Effector memory CD8-positive, alpha-beta T cell (primary cell): ENCODE data around the gene FBXO3.
"Not testable (repeated sequence)": the region's sequence is repeated elsewhere in the genome, so short reads cannot be mapped to it uniquely, and the experiment has no call there.

Experiments used
- ATAC-seq: fragments of 150-1000 bp; cut with Tn5 transposase; replicated peaks from 2 replicates; pipeline ENCODE4 v1.10.0; 2021; ENCODE audit warnings: mild to moderate bottlenecking, moderate library complexity
- DNase-seq, 3 experiments: peaks; one replicate each; pipeline ENCODE4 v3.0.0; 2021
- H3K27ac Mint-ChIP-seq, 2 donors: one replicate each; pipeline ENCODE4 v1.8.0; 2022; ENCODE audit warnings: mild to moderate bottlenecking in 2 of 2, mixed read lengths in 2 of 2, moderate library complexity in 2 of 2
- H3K27me3 Mint-ChIP-seq, 2 donors: one replicate each; pipeline ENCODE4 v1.8.0; 2022; ENCODE audit warnings: mixed read lengths in 2 of 2
- H3K36me3 Mint-ChIP-seq: one replicate; pipeline ENCODE4 v1.8.0; 2022; ENCODE audit warnings: mild to moderate bottlenecking, moderate library complexity, mixed read lengths; ENCODE audit not compliant: insufficient read depth
- H3K4me1 Mint-ChIP-seq, 2 donors: one replicate each; pipeline ENCODE4 v1.8.0; 2022; ENCODE audit warnings: low read depth in 2 of 2, mixed read lengths in 2 of 2
- H3K4me3 Mint-ChIP-seq, 2 donors: one replicate each; pipeline ENCODE4 v1.8.0; 2022; ENCODE audit warnings: mild to moderate bottlenecking in 2 of 2, mixed read lengths in 2 of 2, moderate library complexity in 2 of 2
- H3K9me3 Mint-ChIP-seq, 2 donors: one replicate each; pipeline ENCODE4 v1.8.0; 2022; ENCODE audit warnings: mixed read lengths in 2 of 2

FBXO3 gene

DNA sequence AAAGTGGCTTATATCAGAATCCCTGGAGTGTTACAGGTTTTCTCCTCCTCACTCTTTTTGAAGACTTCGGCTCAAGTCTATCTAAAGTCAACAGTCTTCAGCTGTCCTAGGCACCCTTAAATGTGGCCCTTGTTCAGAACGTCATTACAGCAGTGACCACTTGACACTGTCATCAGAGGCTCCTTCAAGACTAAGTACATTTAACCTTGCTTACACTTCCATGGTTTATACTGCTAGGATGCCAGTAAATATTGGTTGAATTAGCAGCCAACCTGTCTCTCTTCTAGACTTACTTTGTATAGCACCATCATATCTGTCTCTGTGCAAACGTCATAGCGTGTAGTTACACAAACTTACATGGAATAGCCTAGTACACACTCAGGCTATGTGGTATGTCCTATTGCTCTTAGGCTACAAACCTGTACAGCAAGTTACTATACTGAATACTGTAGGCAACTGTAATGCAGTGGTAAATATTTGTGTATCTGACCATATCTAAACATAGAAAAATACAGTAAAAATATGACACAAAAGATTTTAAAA, 60.4 kb downstream of the FBXO3 start:
- H3K4me3 Mint-ChIP-seq = no peak overlapping the region
- ATAC-seq (no peak), DNase-seq (no peak)
- no peaks in the 10 kb centered on the region for H3K9me3 Mint-ChIP-seq
- H3K4me1 Mint-ChIP-seq = peaks cover 0 to 1% of the 10 kb centered on the region in 2 donors
- no peaks in the 10 kb centered on the region for H3K36me3 Mint-ChIP-seq
- no peak overlapping the region for H3K27ac Mint-ChIP-seq
- no peaks in the 10 kb centered on the region for H3K27me3 Mint-ChIP-seq

DNA sequence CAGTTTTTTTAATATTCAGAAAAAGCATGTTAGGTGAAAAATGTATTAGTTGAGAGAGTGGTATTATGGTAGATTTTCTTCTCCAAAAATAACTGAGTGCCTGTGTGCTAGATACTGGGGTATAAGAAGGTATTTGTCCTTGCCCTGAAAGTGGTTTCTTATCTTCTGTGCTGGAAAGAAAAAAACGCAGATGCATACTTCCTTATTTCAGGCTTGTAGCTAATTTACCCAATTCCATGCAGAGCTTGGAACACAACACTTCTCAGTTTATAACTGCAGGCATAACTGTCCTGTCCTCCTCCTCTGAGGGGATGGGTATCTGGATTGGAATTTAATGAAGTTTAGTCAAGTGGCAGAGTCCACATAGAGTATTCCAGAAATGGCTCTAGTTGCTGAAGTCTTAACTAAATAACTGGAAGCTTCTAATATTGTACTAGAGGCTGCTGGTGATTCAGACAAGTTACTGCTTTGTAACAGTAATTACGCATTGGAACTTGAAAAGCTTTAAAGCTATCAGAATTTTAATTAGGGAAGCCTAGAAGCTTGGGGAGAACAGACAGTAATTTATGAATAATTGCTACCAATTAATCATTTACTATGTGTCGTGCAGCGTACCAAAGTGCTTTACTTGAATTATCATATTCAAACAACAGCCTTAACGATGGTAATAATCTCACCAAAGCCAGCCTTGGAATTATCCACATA, 61.0 kb downstream of the FBXO3 start:
- H3K4me1 Mint-ChIP-seq = peaks cover 0 to 1% of the 10 kb centered on the region in 2 donors
- no peak overlapping the region for H3K27ac Mint-ChIP-seq
- ATAC-seq (no peak), DNase-seq (no peak)
- no peaks in the 10 kb centered on the region for H3K9me3 Mint-ChIP-seq
- H3K4me3 Mint-ChIP-seq = no peak overlapping the region
- no peaks in the 10 kb centered on the region for H3K27me3 Mint-ChIP-seq
- H3K36me3 Mint-ChIP-seq = no peaks in the 10 kb centered on the region

DNA sequence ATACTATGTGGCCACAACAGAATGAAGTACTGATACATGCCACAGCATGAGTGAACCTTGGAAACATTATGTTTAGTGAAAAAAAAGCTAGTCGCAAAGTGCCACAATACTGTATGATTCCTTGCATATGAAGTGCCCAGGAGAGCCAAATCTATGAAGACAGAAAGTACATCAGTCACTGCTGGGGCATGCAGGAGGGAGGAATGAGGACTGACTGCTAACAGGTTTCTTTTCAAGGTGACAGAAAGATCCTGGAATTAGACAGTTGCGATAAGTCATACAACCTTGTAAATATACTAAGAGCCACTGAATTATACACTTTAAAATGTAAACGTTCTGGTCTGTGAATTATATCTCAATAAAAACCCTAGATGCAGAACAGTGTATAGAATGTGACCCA, 61.9 kb downstream of the FBXO3 start:
- no peak for ATAC-seq
- no peak overlapping the region for H3K27ac Mint-ChIP-seq
- no peak for DNase-seq
- peaks cover 0 to 1% of the 10 kb centered on the region in 2 donors for H3K4me1 Mint-ChIP-seq
- H3K27me3 Mint-ChIP-seq = no peaks in the 10 kb centered on the region
- H3K4me3 Mint-ChIP-seq = no peak overlapping the region
- no peaks in the 10 kb centered on the region for H3K36me3 Mint-ChIP-seq
- H3K9me3 Mint-ChIP-seq = no peaks in the 10 kb centered on the region

DNA sequence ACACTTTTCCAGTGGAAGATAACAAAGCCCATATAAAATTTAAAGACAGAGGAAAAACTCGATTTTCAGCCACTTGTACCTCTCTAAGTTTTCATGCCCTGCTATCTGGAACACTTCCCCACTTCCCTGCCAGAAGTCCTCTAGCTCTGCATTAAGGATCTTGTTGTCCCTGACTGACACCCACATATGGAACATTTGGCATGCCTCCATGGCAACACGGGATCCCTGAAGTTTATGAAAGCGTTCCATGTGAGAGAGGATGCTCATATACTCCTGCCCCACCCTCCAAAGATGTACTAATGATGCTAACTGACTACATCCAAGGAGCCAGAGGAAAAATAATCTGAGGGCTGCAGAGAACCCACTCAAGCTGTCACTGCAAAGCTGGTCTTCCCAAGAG, 64.9 kb downstream of the FBXO3 start:
- DNase-seq (no peak), ATAC-seq (no peak)
- H3K36me3 Mint-ChIP-seq = no peaks in the 10 kb centered on the region
- H3K9me3 Mint-ChIP-seq = no peaks in the 10 kb centered on the region
- peaks cover 0 to 2% of the 10 kb centered on the region in 2 donors for H3K4me1 Mint-ChIP-seq
- H3K27me3 Mint-ChIP-seq = no peaks in the 10 kb centered on the region
- H3K4me3 Mint-ChIP-seq = no peak overlapping the region
- H3K27ac Mint-ChIP-seq = no peak overlapping the region

DNA sequence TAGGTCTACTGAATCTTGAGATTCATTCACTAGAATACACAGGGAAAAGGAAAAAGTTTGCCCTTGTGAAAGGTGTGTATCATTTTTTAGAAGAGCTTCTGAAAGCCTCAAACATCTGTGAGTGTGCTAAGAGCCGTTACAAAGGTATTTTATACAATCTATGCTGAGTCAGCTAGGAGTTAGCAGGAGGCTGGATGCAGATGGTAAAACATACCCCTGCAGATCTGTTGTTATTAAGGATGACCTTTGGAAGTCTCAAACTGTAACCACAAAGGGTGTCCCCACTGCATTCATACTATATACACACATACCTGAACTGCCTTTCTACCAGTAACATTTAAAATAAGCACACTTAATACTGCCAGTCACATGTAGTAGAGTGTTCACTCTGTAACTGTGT, 65.3 kb downstream of the FBXO3 start:
- Mint-ChIP-seq H3K4me3 (no peak overlapping the region), H3K36me3 (no peaks in the 10 kb centered on the region), H3K27me3 (no peaks in the 10 kb centered on the region), H3K9me3 (no peaks in the 10 kb centered on the region), H3K4me1 (peaks cover 0 to 2% of the 10 kb centered on the region in 2 donors), H3K27ac (no peak overlapping the region)
- ATAC-seq (no peak), DNase-seq (no peak)

DNA sequence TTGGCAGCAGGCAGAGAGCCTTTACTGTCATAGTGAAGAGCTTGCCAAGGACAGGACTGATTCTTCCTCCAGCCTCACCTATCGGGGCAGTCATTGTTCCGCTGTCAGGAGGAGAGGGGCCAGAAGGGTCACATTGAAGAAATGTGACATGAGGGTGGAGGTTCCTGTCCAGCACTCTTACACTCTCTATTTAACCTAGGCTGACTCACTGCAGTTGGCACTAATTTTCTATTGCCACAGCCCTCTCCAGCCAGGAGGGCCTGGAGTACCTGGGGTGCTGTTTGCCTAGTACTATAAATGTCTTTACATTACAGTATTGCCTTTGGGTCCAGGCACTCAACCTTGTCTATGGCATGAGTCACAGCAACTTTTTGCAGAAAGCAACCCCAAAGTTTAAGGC, 66.5 kb downstream of the FBXO3 start:
- H3K27me3 Mint-ChIP-seq, H3K27ac Mint-ChIP-seq, H3K4me1 Mint-ChIP-seq, DNase-seq, ATAC-seq, H3K9me3 Mint-ChIP-seq, H3K36me3 Mint-ChIP-seq, H3K4me3 Mint-ChIP-seq: not testable (repeated sequence)

DNA sequence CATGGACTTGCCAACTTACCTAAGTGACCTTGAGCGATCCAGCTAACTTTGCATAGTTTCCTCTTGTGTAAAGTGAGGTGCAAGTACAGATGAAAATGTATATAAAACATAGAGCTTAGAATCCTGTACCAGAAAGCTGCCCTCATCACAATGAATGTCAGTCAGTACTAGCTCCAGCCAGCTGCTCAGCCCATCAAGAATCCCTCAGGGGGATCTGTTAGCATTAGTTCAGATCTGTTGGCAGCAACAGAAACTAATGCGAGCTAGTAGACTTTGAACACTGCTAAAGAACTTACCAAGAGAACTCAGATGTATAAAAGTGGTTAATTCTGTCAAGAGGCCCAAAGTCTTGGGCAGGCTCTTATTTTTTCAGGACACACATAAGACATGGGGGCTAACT, 67.4 kb downstream of the FBXO3 start:
- Mint-ChIP-seq H3K27ac (no peak overlapping the region), H3K27me3 (no peaks in the 10 kb centered on the region), H3K9me3 (no peaks in the 10 kb centered on the region), H3K4me3 (no peak overlapping the region), H3K4me1 (peaks cover 0 to 2% of the 10 kb centered on the region in 2 donors), H3K36me3 (no peaks in the 10 kb centered on the region)
- no peak for DNase-seq
- ATAC-seq = no peak

DNA sequence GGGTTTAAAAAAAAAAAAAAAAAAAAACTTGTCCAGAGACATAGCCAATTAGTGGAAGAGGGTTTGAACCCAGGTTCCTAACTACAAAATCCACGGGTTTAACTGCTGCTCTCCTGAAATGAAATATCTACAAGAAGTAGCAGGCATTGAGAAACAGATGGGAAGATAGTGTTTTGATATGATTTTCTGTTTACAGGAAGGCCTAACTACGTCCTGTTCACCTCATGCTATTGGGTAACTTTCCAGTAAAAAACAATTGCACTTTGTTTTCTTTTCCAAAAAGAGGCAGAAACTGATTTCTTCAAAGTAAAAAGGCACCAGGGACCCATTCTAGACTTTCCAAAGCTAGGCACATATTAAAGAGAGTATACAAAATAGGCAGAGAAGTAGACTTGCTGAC, 67.8 kb downstream of the FBXO3 start:
- no peak overlapping the region for H3K27ac Mint-ChIP-seq
- H3K4me3 Mint-ChIP-seq = no peak overlapping the region

DNA sequence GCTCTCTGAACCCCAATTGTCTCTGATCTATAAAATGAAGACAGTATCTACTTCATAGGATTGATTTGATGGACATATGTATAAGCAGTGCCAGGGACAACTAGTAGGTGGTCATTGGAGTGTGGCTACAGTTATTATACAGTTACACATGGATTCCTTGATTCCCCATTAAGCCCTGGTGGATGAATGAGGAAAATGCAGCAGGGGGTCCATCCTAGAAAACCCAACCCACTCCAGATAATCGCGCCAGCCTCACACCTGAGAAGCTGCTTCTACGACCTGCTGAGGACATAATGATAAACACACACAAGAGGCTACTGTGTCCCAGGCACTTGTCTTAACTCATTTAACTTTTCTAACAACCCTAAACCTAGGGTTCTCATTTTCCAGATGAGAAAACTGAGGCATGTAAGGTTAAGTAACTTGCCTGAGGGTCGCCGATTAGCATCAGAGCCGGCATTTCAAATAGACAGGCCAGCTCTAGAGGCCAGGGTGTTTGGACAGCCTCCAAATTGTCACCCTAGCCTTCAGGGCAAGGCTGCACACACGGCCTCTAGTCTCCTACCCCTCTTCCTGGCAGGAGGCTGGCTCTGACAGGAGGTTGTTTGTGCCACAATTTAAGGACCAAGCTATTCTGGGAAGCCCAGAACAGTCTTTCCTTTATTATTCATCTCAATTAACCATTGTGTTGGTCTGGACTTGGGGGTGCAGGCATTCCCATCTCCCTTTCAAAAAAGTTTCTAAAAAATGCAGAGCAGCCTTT, 69.9 kb downstream of the FBXO3 start:
- H3K4me1 Mint-ChIP-seq = peaks cover 13% of the 10 kb centered on the region in 2 donors
- H3K36me3 Mint-ChIP-seq = peaks cover 10% of the 10 kb centered on the region
- no peaks in the 10 kb centered on the region for H3K9me3 Mint-ChIP-seq
- ATAC-seq (no peak), DNase-seq (no peak)
- H3K27me3 Mint-ChIP-seq = peaks cover 0 to 6% of the 10 kb centered on the region in 2 donors
- H3K4me3 Mint-ChIP-seq = no peak overlapping the region
- H3K27ac Mint-ChIP-seq = no peak overlapping the region

More for the DNA sequence above, 67.8 kb downstream of the FBXO3 start:
- no peak for DNase-seq
- Mint-ChIP-seq H3K27me3 (no peaks in the 10 kb centered on the region), H3K9me3 (no peaks in the 10 kb centered on the region), H3K4me1 (peaks cover 0 to 2% of the 10 kb centered on the region in 2 donors), H3K36me3 (no peaks in the 10 kb centered on the region)
- ATAC-seq = no peak

DNA sequence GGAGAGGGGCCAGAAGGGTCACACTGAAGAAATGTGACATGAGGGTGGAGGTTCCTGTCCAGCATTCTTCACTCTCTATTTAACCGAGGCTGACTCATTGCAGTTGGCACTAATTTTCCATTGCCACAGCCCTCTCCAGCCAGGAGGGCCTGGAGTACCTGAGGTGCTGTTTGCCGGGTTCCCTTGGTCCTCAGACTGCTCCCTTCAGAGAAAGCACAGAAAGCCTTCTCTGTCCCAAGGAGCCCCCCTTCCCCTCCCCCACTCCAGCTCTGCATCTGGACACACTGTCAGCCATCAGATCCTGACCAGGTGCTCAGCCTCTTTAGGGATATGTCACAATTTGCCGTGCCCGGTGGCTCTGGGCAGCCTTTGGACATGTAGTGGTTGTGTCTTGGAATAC, 70.5 kb downstream of the FBXO3 start:
- Mint-ChIP-seq H3K27ac (no peak overlapping the region), H3K9me3 (no peaks in the 10 kb centered on the region), H3K27me3 (peaks cover 0 to 6% of the 10 kb centered on the region in 2 donors), H3K4me3 (no peak overlapping the region), H3K36me3 (peaks cover 13% of the 10 kb centered on the region), H3K4me1 (peaks cover 13 to 14% of the 10 kb centered on the region in 2 donors)
- ATAC-seq (no peak), DNase-seq (no peak)

DNA sequence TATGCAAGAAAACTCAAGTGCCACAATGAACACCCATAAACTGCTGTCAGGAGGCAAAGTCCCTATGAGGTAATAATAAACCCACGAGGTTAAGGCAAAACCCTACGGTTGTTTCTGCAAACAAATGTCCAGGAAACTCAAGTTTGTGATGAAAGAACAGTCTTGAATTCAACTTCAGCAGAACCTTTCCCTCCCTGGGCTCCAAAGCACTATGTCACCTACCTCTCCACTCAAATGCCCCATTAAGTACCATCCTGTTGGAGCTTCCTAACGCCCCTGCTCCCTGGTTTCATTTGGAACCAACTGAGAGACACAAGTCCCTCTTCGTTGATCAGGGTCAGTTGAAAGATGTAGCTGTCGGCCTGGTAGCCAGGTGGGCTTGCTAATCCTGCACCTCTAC, 71.1 kb downstream of the FBXO3 start:
- Mint-ChIP-seq H3K4me1 (peaks cover 13 to 14% of the 10 kb centered on the region in 2 donors), H3K4me3 (no peak overlapping the region), H3K27ac (no peak overlapping the region), H3K36me3 (peaks cover 13% of the 10 kb centered on the region), H3K9me3 (no peaks in the 10 kb centered on the region), H3K27me3 (peaks cover 1 to 6% of the 10 kb centered on the region in 2 donors)
- ATAC-seq (no peak), DNase-seq (no peak)

DNA sequence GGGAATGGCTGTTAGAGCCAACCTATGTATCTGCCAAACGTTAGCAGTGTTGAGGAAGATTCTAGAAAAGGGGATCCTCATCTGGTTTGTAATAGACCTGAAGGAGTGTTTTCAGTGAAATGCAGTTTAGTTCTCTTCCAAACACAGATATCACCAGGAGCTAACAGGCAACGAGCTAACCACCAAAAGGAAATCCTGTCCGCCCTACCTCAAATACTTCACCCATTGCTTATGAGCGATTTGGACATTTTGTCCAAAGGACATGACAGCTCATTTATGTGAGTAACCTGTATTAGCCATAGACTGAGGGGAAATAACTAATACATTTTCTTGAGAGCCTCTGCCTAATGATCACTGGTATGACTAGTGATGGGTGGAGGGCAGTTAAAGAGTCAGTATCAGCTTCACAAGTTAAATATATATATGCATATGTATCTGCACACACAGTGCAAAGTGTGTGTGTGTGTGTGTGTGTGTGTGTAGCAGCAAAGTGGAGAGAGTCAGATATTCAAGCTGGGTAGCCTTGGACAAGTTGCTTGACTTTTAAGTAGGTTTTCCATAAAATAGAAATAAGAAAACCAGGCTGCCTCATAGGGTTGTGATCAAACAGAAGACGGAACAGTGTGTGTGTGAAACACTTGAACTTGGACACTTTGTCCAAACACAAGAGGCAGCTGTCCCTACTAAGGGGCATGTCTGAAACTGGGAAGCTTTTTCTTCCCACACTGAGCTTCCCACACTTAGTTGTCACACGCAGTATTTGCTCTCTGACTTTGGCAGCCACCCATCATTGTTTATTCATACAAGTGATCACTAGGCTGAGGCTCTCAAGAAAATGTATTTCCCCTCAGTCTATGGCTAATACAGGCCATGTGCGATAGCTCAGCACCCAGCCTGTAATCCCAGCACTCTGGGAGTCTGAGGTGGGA, 72.8 kb downstream of the FBXO3 start:
- Mint-ChIP-seq H3K9me3 (no peaks in the 10 kb centered on the region), H3K4me3 (peak overlapping the region; percentile 86 to 87), H3K4me1 (peaks cover 13% of the 10 kb centered on the region in 2 donors), H3K27me3 (peaks cover 18 to 22% of the 10 kb centered on the region in 2 donors), H3K36me3 (peaks cover 13% of the 10 kb centered on the region), H3K27ac (peak overlapping the region in 1 of 2 donors; percentile 87)
- ATAC-seq (no peak), DNase-seq (no peak)
